Measurements from ENCODE around the gene ARPC5L. TPM values are rescaled to one million over a fixed set of nuclear protein-coding genes. Genes with fewer than 3 reads are reported as not detected.

ARPC5L gene
- total RNA-seq, 2 donors from 2014 or later, result 37.5 to 44.7 TPM

GRCh38 chr9:124849801-124850200, 12.1 kb upstream of the ARPC5L start:
- peaks cover 7% of the 10 kb centered on the region for H3K4me1 Mint-ChIP-seq
- no peaks in the 10 kb centered on the region for H3K9me3 ChIP-seq (ENCODE audit: control insufficient read depth, low read length, poor library complexity, severe bottlenecking)
- DNase-seq (no peak), ATAC-seq (no peak)
- no peak overlapping the region for H3K27ac Mint-ChIP-seq
- H3K36me3 Mint-ChIP-seq (ENCODE audit: low read depth), result no peaks in the 10 kb centered on the region
- H3K4me3 Mint-ChIP-seq, result no peak overlapping the region
- peaks cover 5% of the 10 kb centered on the region for H3K27me3 Mint-ChIP-seq

GRCh38 chr9:124852121-124852828, 9.7 kb upstream of the ARPC5L start:
- H3K36me3 Mint-ChIP-seq (ENCODE audit: low read depth), result no peaks in the 10 kb centered on the region
- peak overlapping the region; percentile 73 for H3K4me3 Mint-ChIP-seq
- DNase-seq, result no peak
- peak overlapping the region; percentile 93 for H3K27ac Mint-ChIP-seq
- H3K27me3 Mint-ChIP-seq, result peaks cover 5% of the 10 kb centered on the region
- no peaks in the 10 kb centered on the region for H3K9me3 ChIP-seq (ENCODE audit: control insufficient read depth, low read length, poor library complexity, severe bottlenecking)
- no peak for ATAC-seq
- H3K4me1 Mint-ChIP-seq, result peaks cover 8% of the 10 kb centered on the region

- no peaks in the 10 kb centered on the region for H3K36me3 Mint-ChIP-seq (ENCODE audit: low read depth)
- ATAC-seq (peak; percentile 91), DNase-seq (peak; percentile 83 to 89 (median 84))
- H3K27ac Mint-ChIP-seq, result peak within 1 kb of the TSS; percentile 93
- H3K4me1 Mint-ChIP-seq, result peaks cover 11% of the 10 kb centered on the region
- H3K9me3 ChIP-seq (ENCODE audit: control insufficient read depth, low read length, poor library complexity, severe bottlenecking), result no peaks in the 10 kb centered on the region
- peak within 1 kb of the TSS; percentile 73 for H3K4me3 Mint-ChIP-seq
- H3K27me3 Mint-ChIP-seq, result no peaks in the 10 kb centered on the region
Measured at GRCh38 chr9:124852829-124853531, 8.9 kb upstream of the ARPC5L start, which contains the start of gene WDR38. Gene WDR38, plus strand, starts transcription at chr9:124853460. Its CDS starts 72 bp downstream, at chr9:124853532.

GRCh38 chr9:124853605-124854143, 8.3 kb upstream of the ARPC5L start:
- ATAC-seq, result no peak
- Mint-ChIP-seq H3K4me3 (peak overlapping the region; percentile 73), H3K36me3 (ENCODE audit: low read depth) (no peaks in the 10 kb centered on the region), H3K27me3 (no peaks in the 10 kb centered on the region), H3K4me1 (peaks cover 11% of the 10 kb centered on the region), H3K27ac (peak overlapping the region; percentile 93)
- no peaks in the 10 kb centered on the region for H3K9me3 ChIP-seq (ENCODE audit: control insufficient read depth, low read length, poor library complexity, severe bottlenecking)
- no peak for DNase-seq

- H3K27me3 Mint-ChIP-seq, result no peaks in the 10 kb centered on the region
- no peak for ATAC-seq
- H3K4me3 Mint-ChIP-seq, result no peak overlapping the region
- no peaks in the 10 kb centered on the region for H3K36me3 Mint-ChIP-seq (ENCODE audit: low read depth)
- peaks cover 11% of the 10 kb centered on the region for H3K4me1 Mint-ChIP-seq
- H3K27ac Mint-ChIP-seq, result peak overlapping the region; percentile 93
- DNase-seq, result no peak
- H3K9me3 ChIP-seq (ENCODE audit: control insufficient read depth, low read length, poor library complexity, severe bottlenecking), result no peaks in the 10 kb centered on the region
Measured at GRCh38 chr9:124854161-124854560, 7.8 kb upstream of the ARPC5L start.

GRCh38 chr9:124854822-124855221, 7.1 kb upstream of the ARPC5L start:
- Mint-ChIP-seq H3K36me3 (ENCODE audit: low read depth) (no peaks in the 10 kb centered on the region), H3K4me1 (peaks cover 16% of the 10 kb centered on the region), H3K27me3 (no peaks in the 10 kb centered on the region), H3K27ac (peak overlapping the region; percentile 93), H3K4me3 (no peak overlapping the region)
- no peak for ATAC-seq
- no peak for DNase-seq
- no peaks in the 10 kb centered on the region for H3K9me3 ChIP-seq (ENCODE audit: control insufficient read depth, low read length, poor library complexity, severe bottlenecking)

- H3K9me3 ChIP-seq (ENCODE audit: control insufficient read depth, low read length, poor library complexity, severe bottlenecking), result no peaks in the 10 kb centered on the region
- Mint-ChIP-seq H3K27me3 (no peaks in the 10 kb centered on the region), H3K4me3 (no peak overlapping the region), H3K27ac (peak overlapping the region; percentile 93), H3K4me1 (peaks cover 23% of the 10 kb centered on the region), H3K36me3 (ENCODE audit: low read depth) (peaks cover 4% of the 10 kb centered on the region)
- DNase-seq (no peak), ATAC-seq (no peak)
Measured at GRCh38 chr9:124855566-124855943, 6.4 kb upstream of the ARPC5L start.

- no peak for DNase-seq
- Mint-ChIP-seq H3K27me3 (no peaks in the 10 kb centered on the region), H3K27ac (peak overlapping the region; percentile 93), H3K4me3 (no peak overlapping the region), H3K36me3 (ENCODE audit: low read depth) (peaks cover 4% of the 10 kb centered on the region), H3K4me1 (peaks cover 24% of the 10 kb centered on the region)
- H3K9me3 ChIP-seq (ENCODE audit: control insufficient read depth, low read length, poor library complexity, severe bottlenecking), result no peaks in the 10 kb centered on the region
- no peak for ATAC-seq
Measured at GRCh38 chr9:124855944-124856765, 5.8 kb upstream of the ARPC5L start.

- ATAC-seq (no peak), DNase-seq (no peak)
- H3K9me3 ChIP-seq (ENCODE audit: control insufficient read depth, low read length, poor library complexity, severe bottlenecking), result no peaks in the 10 kb centered on the region
- peaks cover 25% of the 10 kb centered on the region for H3K4me1 Mint-ChIP-seq
- peaks cover 4% of the 10 kb centered on the region for H3K36me3 Mint-ChIP-seq (ENCODE audit: low read depth)
- no peak overlapping the region for H3K4me3 Mint-ChIP-seq
- H3K27me3 Mint-ChIP-seq, result no peaks in the 10 kb centered on the region
- H3K27ac Mint-ChIP-seq, result peak overlapping the region; percentile 9
Measured at GRCh38 chr9:124857533-124858162, 4.3 kb upstream of the ARPC5L start.

- no peak for ATAC-seq
- no peaks in the 10 kb centered on the region for H3K9me3 ChIP-seq (ENCODE audit: control insufficient read depth, low read length, poor library complexity, severe bottlenecking)
- DNase-seq, result no peak
- H3K27me3 Mint-ChIP-seq, result no peaks in the 10 kb centered on the region
- H3K4me3 Mint-ChIP-seq, result no peak overlapping the region
- no peak overlapping the region for H3K27ac Mint-ChIP-seq
- H3K36me3 Mint-ChIP-seq (ENCODE audit: low read depth), result peaks cover 4% of the 10 kb centered on the region
- peaks cover 22% of the 10 kb centered on the region for H3K4me1 Mint-ChIP-seq
Measured at GRCh38 chr9:124858330-124859046, 3.4 kb upstream of the ARPC5L start.

- peak overlapping the region; percentile 86 for H3K4me3 Mint-ChIP-seq
- H3K27ac Mint-ChIP-seq, result peak overlapping the region; percentile 95
- H3K27me3 Mint-ChIP-seq, result no peaks in the 10 kb centered on the region
- DNase-seq, result no peak
- ATAC-seq, result no peak
- H3K36me3 Mint-ChIP-seq (ENCODE audit: low read depth), result peaks cover 4% of the 10 kb centered on the region
- H3K4me1 Mint-ChIP-seq, result peaks cover 19% of the 10 kb centered on the region
- no peaks in the 10 kb centered on the region for H3K9me3 ChIP-seq (ENCODE audit: control insufficient read depth, low read length, poor library complexity, severe bottlenecking)
Measured at GRCh38 chr9:124859803-124860581, 1.9 kb upstream of the ARPC5L start.

Data from T-helper 17 cell (primary cell).